Measurements from ENCODE around the gene PRKRA.

DNA sequence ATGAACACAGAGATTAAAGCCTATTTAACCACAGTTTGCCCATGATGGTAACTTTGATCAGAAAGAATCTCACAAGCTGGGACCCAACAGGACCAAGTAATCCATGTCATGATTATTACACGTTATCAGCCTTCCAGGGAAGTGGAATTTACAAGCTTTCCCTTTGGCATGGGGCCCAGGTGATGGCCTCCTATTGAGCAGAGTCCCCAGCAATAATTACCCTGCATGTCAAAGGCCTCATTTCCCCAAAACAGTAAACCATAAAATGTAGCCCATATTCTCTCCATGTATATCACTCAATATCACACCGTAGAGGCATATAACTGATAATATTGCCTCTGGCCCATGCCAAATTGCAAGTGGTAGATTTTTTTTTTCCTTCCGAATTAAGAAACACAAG, 38.9 kb downstream of the PRKRA start:
- TF ChIP-seq POLR2AphosphoS5 (IDR thresholded peaks at IDR 0.05; ENCODE audit: low read depth, low read length) (no peak), POLR2A (IDR thresholded peaks at IDR 0.05; ENCODE audit: low read depth, low read length) (no peak), TAF1 (IDR thresholded peaks at IDR 0.05; ENCODE audit: low read depth, low read length) (no peak), PAX5 (IDR thresholded peaks at IDR 0.05; ENCODE audit: insufficient read depth, low read length, severe bottlenecking) (no peak), POU2F2 (IDR thresholded peaks at IDR 0.05; ENCODE audit: low read depth, low read length) (no peak), SPI1 (IDR thresholded peaks at IDR 0.05; ENCODE audit: low read depth, low read length) (no peak)
